NCI-H1417 treated with DMSO at 0.1 percent for 48 hours (cell line): ENCODE data around the gene FMNL3.
A peak's percentile ranks its signal among the peaks of the same experiment; 100 is the strongest.
"Not testable (repeated sequence)": the region's sequence is repeated elsewhere in the genome, so short reads cannot be mapped to it uniquely, and the experiment has no call there.

Experiments
- DNase-seq: peaks from one replicate; lab custom pipeline; 2025; lab: John Stamatoyannopoulos, UW

The FMNL3 gene

GRCh38 chr12:49716553-49716952, 9.3 kb upstream of the FMNL3 start:
- DNase-seq, result no peak

- not testable (repeated sequence) for DNase-seq
These were observed 6.7 kb upstream of the FMNL3 start for GRCh38 chr12:49713952-49714351.

GRCh38 chr12:49708851-49709250, 1.6 kb upstream of the FMNL3 start:
- DNase-seq, result no peak

GRCh38 chr12:49707812-49708147, 575 bp upstream of the FMNL3 start:
- peak; percentile 70 for DNase-seq

- DNase-seq, result no peak
These were observed 666 bp downstream of the FMNL3 start for GRCh38 chr12:49706351-49707127.

- DNase-seq, result no peak
These were observed 1.6 kb downstream of the FMNL3 start for GRCh38 chr12:49705479-49706134.

- no peak for DNase-seq
These were observed 3.5 kb downstream of the FMNL3 start for GRCh38 chr12:49703647-49704137.

GRCh38 chr12:49702676-49703215, 4.5 kb downstream of the FMNL3 start:
- no peak for DNase-seq

- no peak for DNase-seq
These were observed 5.2 kb downstream of the FMNL3 start for GRCh38 chr12:49702009-49702408.

- DNase-seq, result no peak
These were observed 8.3 kb downstream of the FMNL3 start for GRCh38 chr12:49698619-49699545.

GRCh38 chr12:49697808-49698207, 9.4 kb downstream of the FMNL3 start:
- DNase-seq, result no peak

- DNase-seq, result no peak
These were observed 10.5 kb downstream of the FMNL3 start for GRCh38 chr12:49696723-49697122.

- no peak for DNase-seq
These were observed 13.2 kb downstream of the FMNL3 start for GRCh38 chr12:49693931-49694444.

GRCh38 chr12:49692851-49693250, 14.4 kb downstream of the FMNL3 start:
- no peak for DNase-seq

GRCh38 chr12:49689785-49690184, 17.4 kb downstream of the FMNL3 start:
- no peak for DNase-seq

- no peak for DNase-seq
These were observed 18.0 kb downstream of the FMNL3 start for GRCh38 chr12:49689237-49689636.

- no peak for DNase-seq
These were observed 19.3 kb downstream of the FMNL3 start for GRCh38 chr12:49687941-49688340.

GRCh38 chr12:49684310-49684854, 22.8 kb downstream of the FMNL3 start:
- DNase-seq, result no peak

GRCh38 chr12:49683599-49684309, 23.5 kb downstream of the FMNL3 start:
- DNase-seq, result peak; percentile 55

GRCh38 chr12:49680075-49680474, 27.1 kb downstream of the FMNL3 start:
- no peak for DNase-seq

- DNase-seq, result no peak
These were observed 28.5 kb downstream of the FMNL3 start for GRCh38 chr12:49678711-49679110.
